GM06990 (cell line): Measurements from ENCODE around the gene MRPS22.

Source experiments
- DNase-seq: peaks from one replicate; pipeline ENCODE4 v3.0.0-alpha.2; 2011; ENCODE audit not compliant: insufficient read length; ENCODE audit errors: extremely low read depth
- H3K27me3 ChIP-seq: replicated peaks from 2 replicates; pipeline ENCODE4 v1.6.0; 2011; ENCODE audit warnings: low read length; ENCODE audit not compliant: control insufficient read depth, insufficient read depth
- H3K36me3 ChIP-seq: 2 replicates; pipeline ENCODE4 v1.5.1; 2011; ENCODE audit warnings: low read length; ENCODE audit not compliant: control insufficient read depth, insufficient read depth
- H3K4me3 ChIP-seq: replicated peaks from 2 replicates; pipeline ENCODE4 v1.5.1; 2011; ENCODE audit warnings: low read depth, mild to moderate bottlenecking, control low read depth, low read length
- TF ChIP-seq, protein P1 (sequence below): IDR thresholded peaks from 2 replicates; pipeline ENCODE4 v1.5.1; 2011; ENCODE audit warnings: low read length, control low read depth, mild to moderate bottlenecking, inconsistent platforms; ENCODE audit not compliant: insufficient read depth, poor library complexity, severe bottlenecking

Gene MRPS22

GRCh38 chr3:139318826-139319225 is 25.0 kb upstream of the MRPS22 start:
- Histone ChIP-seq H3K36me3 (no peaks in the 10 kb centered on the region), H3K27me3 (peaks cover 1% of the 10 kb centered on the region), H3K4me3 (no peak overlapping the region)
- TF ChIP-seq, protein P1, sequence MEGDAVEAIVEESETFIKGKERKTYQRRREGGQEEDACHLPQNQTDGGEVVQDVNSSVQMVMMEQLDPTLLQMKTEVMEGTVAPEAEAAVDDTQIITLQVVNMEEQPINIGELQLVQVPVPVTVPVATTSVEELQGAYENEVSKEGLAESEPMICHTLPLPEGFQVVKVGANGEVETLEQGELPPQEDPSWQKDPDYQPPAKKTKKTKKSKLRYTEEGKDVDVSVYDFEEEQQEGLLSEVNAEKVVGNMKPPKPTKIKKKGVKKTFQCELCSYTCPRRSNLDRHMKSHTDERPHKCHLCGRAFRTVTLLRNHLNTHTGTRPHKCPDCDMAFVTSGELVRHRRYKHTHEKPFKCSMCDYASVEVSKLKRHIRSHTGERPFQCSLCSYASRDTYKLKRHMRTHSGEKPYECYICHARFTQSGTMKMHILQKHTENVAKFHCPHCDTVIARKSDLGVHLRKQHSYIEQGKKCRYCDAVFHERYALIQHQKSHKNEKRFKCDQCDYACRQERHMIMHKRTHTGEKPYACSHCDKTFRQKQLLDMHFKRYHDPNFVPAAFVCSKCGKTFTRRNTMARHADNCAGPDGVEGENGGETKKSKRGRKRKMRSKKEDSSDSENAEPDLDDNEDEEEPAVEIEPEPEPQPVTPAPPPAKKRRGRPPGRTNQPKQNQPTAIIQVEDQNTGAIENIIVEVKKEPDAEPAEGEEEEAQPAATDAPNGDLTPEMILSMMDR = no peak
- DNase-seq = no peak

- peaks cover 1% of the 10 kb centered on the region for H3K27me3 ChIP-seq
- TF ChIP-seq, protein P1 = peak; percentile 38
- no peaks in the 10 kb centered on the region for H3K36me3 ChIP-seq
- no peak for DNase-seq
- no peak overlapping the region for H3K4me3 ChIP-seq
Measured at GRCh38 chr3:139319428-139320402, 24.1 kb upstream of the MRPS22 start.

GRCh38 chr3:139320551-139321309 is 23.1 kb upstream of the MRPS22 start:
- Histone ChIP-seq H3K36me3 (no peaks in the 10 kb centered on the region), H3K27me3 (peaks cover 1% of the 10 kb centered on the region), H3K4me3 (no peak overlapping the region)
- DNase-seq = no peak
- TF ChIP-seq, protein P1 = no peak

- Histone ChIP-seq H3K36me3 (no peaks in the 10 kb centered on the region), H3K27me3 (peaks cover 1% of the 10 kb centered on the region), H3K4me3 (no peak overlapping the region)
- TF ChIP-seq, protein P1 = no peak
- DNase-seq = no peak
Measured at GRCh38 chr3:139322346-139322745, 21.5 kb upstream of the MRPS22 start.

DNA sequence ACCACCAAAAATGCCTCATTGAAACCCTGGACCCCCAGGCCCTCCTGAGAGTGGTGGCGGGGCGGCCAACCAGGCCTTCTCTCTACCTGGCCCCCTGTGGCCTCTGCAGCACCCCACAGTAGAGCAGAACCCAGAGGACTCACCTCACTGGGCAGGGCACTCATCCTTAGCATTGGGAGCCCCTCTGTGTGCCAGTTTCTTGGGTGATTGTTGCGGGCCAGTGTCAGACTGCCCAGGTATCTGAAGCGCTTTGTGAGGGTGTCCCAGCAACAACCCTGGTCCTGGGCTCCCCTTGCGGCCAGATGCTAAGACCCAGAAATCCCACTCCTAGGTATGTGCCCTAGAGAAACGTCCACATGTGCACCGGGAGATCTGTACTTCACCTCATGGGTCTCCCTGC is 20.7 kb upstream of the MRPS22 start:
- H3K36me3 ChIP-seq = no peaks in the 10 kb centered on the region
- H3K4me3 ChIP-seq = no peak overlapping the region
- no peak for DNase-seq
- TF ChIP-seq, protein P1 = no peak
- peaks cover 1% of the 10 kb centered on the region for H3K27me3 ChIP-seq
